HG03558 (cell line): ENCODE data around the gene EIF2A.
"Not testable (repeated sequence)": the region's sequence is repeated elsewhere in the genome, so short reads cannot be mapped to it uniquely, and the experiment has no call there.

Experiments used
- ATAC-seq: cut with Tn5 transposase; IDR thresholded peaks from one replicate; pipeline ENCODE4 v1.9.1; 2021; ENCODE audit warnings: moderate number of reproducible peaks; ENCODE audit not compliant: unreplicated experiment; ENCODE audit errors: extremely low read depth

EIF2A gene

DNA sequence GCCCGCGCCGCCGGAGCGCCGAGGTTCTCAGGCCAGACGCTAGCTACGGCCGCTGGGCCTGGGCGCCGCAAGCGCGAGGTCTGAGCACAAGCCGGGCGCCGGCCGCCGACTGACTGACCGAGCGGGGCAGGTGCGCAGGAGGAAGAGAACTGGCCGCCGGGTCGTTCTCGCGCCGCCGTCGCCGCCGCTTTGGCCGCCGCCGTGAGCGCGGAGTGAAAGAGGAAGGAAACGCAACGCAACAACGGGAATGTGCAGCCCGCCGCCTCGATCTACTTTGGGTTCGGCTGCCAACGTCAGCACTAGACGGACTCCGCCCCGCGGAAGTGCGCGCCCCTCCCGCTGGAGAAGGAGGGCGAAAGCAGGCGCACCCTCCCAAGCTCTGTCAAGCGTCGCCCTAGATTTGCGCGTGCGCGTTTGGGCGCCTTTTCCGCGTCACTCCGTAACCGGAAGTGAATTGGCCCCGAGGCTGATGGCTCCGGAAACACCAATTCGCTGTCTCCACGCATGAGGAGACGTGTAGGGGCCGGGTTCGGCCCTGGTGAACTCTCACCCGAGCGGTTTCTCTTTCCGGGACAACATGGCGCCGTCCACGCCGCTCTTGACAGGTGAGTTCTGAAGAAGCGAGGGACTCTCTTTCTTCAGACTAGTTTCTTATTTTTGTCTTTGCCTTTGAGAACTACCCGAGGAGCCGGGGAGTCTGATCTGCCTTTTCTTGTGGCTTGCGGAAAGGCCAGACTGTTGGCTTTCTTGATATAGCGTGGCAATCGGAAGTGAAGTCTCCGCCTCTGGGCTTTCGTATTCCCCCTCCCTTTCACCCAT, at the start of gene EIF2A, which contains the start of gene SERP1:
Gene EIF2A, plus strand, starts transcription at position 562 of the 819 bp plus-strand sequence. Its CDS starts 16 bp downstream, at position 578.
Gene SERP1, minus strand, starts transcription at position 271 of the 819 bp plus-strand sequence. CDS start 361 bp downstream, outside the sequence.
- peak; percentile 79 for ATAC-seq

- no peak for ATAC-seq
Measured at GRCh38 chr3:150497956-150498355, 48.6 kb upstream of the EIF2A start.

DNA sequence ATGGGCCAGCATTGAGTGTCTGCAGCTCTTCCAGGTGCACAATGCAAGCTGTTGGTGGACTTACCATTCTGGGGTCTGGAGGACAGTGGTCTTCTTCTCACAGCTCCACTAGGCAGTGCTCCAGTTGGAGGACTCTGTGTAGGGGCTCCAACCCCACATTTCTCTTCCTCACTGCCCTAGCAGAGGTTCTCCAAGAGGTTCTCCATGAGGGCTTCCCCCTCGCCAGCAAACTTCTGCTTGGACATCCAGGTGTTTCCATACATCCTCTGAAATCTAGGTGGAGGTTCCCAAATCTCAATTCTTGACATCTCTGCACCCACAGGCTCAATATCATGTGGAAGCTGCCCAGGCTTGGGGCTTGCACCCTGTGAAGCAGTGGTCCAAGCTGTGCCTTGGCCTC, 45.6 kb upstream of the EIF2A start:
- ATAC-seq: not testable (repeated sequence)

- no peak for ATAC-seq
Measured at GRCh38 chr3:150503402-150504099, 43.0 kb upstream of the EIF2A start.

GRCh38 chr3:150504483-150504882, 42.1 kb upstream of the EIF2A start:
- no peak for ATAC-seq

DNA sequence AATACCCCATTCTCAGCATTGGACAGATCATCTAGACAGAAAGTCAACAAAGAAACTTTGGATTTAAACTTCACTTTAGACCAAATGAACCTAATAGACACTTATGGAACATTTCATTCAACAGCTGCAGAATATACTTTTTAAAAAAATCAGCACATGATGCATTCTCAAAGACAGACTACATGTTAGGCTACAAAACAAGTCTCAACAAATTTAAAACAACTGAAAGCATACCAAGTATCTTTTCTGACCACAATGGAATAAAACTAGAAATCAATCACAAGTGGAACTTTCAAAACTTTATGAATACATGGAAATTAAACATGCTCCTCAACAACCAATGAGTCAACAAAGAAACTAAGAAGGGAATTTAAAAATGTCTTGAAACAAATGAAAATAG, 38.2 kb upstream of the EIF2A start:
- no peak for ATAC-seq

GRCh38 chr3:150509780-150510179, 36.8 kb upstream of the EIF2A start:
- no peak for ATAC-seq

- no peak for ATAC-seq
Measured at GRCh38 chr3:150511122-150511821, 35.3 kb upstream of the EIF2A start.

DNA sequence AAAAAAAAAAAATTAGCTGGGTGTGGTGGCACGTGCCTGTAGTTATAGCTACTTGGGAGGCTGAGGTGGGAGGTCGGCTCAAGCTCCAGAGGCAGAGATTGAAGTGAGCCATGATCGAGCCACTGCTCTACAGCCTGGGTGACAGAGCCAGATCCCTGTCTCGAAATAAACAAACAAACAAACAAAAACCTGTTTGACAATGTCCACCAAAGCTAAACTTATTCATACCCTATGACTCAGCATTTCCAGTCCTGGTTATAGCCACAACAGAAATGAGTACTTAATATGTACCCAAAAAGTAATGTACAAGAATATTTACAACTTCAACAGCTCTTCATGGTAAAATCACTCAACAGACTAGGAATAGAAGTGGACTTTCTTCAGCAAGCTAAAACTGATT, 31.4 kb upstream of the EIF2A start:
- no peak for ATAC-seq

GRCh38 chr3:150519026-150519425, 27.6 kb upstream of the EIF2A start:
- ATAC-seq: no peak

- no peak for ATAC-seq
Measured at GRCh38 chr3:150520408-150520807, 26.2 kb upstream of the EIF2A start.

DNA sequence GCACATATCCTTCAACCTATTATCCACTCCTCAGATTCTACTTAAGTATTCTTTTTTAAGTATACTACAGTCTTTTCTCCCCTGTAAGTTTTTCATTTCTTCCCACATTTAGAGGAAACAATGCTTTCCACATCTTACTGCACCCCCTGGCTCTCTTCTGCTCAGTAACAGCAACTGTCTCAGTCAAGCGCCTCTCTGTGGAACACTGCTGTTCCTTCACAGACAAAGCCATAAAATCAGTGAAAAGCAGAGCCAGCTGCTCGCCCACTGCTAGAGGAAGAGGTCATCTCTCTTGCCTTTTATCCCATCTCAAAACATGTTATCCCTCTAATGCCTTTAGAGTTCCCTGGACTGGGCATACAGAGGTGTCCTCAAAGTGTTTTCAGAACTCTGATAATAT, 25.1 kb upstream of the EIF2A start:
- ATAC-seq: no peak

DNA sequence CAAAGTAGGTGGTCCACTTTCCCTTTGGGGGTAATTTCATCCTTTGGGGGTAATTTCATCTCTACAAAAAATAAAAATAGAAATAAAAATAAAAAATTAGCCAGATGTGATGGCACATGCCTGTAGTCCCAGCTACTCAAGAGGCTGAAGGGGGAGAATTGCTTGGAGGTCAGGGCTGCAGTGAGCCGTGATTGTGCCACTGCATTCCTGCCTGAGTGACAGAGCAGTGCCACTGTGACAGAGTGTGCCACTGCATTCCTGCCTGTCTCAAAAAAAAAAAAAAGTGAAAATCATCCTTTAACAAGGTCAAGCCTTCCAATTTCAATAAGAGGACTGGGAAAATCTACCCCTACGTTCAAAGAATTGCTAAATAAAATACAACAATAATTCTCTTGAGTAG, 23.0 kb upstream of the EIF2A start:
- ATAC-seq: no peak

GRCh38 chr3:150527464-150528255, 18.9 kb upstream of the EIF2A start:
- no peak for ATAC-seq

GRCh38 chr3:150528354-150528797, 18.2 kb upstream of the EIF2A start:
- no peak for ATAC-seq

DNA sequence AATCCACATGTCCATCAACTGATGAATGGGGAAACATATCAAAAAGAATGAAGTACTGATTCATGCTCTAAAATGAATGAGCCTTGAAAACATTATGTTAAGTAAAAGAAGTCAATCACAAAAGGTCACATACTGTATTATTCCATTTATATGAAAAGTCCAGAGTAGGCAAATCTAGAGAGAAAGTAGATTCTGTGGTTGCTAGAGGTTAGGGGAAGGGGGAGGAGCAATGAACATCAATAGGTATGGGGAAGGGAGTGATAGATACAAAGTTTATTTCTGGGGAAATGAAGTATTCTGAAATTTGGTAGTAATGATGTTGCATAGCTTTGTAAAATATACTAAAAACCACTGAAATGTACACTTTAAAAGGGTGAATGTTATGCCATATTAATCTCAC, 14.8 kb upstream of the EIF2A start:
- no peak for ATAC-seq

- ATAC-seq: no peak
Measured at GRCh38 chr3:150535204-150535603, 11.4 kb upstream of the EIF2A start.

DNA sequence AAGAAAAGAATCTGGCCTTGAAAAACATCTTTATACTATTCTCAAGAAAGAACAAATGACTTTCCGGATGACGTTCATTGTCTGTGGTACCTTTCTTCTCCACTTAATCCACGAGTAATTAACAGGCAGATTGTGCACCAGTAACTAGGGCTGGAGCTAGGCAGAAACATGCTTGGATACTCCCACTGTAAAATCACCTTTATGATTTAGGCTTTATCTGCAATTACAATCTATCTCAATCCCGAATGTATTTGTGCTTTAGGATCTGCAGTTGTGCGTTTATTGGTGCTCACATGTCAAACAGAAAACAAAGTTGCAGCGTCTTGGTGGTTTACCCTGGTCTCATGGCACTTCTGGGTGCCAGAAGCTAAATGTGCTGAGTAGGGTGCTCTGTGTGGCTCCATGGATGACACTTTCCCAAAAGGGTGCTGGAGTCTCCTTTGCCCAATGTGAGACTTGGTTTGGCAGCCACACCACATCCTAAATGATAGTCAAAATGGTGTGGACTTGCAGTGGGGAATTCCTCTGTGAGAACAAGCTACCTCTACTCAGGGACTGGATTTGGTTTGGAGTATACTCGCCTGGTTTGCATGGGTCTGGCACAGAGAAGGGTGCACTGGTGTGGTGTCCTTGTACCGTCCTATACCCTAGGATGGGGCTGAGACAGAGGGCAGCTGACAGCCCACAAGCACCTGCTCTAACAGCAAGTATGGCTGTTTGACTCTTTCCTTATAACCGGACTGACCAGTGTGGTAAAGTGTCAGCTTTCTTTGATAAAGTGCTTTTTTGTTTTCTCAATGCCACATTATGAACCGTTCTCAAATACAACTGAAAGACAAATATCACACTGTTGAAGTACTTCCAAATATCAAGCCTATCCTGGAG, 8.0 kb upstream of the EIF2A start:
- no peak for ATAC-seq

DNA sequence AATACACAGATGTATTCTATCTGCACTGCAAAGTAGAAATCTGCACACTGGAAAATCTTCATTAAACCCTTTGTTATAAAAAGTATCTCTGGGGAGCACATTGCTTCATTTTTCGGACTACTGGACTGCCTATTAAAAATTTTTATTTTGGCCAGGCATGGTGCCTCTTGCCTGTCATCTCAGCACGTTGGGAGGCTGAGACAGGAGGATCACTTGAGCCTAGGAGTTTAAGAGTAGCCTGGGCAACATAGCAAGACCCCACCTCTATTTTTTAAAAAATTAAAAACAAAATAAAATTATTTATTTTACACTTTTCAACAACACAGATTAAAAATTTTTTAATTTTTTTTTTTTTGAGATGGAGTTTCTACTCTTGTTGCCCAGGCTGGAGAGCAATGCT, 6.3 kb upstream of the EIF2A start:
- ATAC-seq: no peak
